ENCODE results near the gene EPG5. TPM values are rescaled to one million over a fixed set of nuclear protein-coding genes. Genes with fewer than 3 reads are reported as not detected.
A peak's percentile ranks its signal among the peaks of the same experiment; 100 is the strongest.

The EPG5 gene
- total and polyA plus RNA-seq, 10 of the 15 experiments (the other 5 are each of a cell fraction or from before 2014, with no cell fraction given), result 1.9 to 27.7 (median 9.0) TPM

GRCh38 chr18:46001892-46002291, 34.8 kb upstream of the EPG5 start:
- Histone ChIP-seq H3K36me3 (ENCODE audit: control insufficient read depth in 2 of 2, insufficient read depth in 2 of 2, low read length in 1 of 2) (no peaks in the 10 kb centered on the region; a peak in 1 of 4 replicates), H3K9ac (ENCODE audit: control insufficient read depth, insufficient read depth, low read length) (no peak overlapping the region), H2AFZ (ENCODE audit: control insufficient read depth, low read depth, low read length) (no peak overlapping the region), H3K27ac (ENCODE audit: control insufficient read depth, insufficient read depth) (no peak overlapping the region), H4K20me1 (ENCODE audit: control insufficient read depth, insufficient read depth) (no peaks in the 10 kb centered on the region), H3K4me3 (no peak overlapping the region), H3K4me2 (ENCODE audit: control insufficient read depth, insufficient read depth) (no peak overlapping the region), H3K4me1 (ENCODE audit: control insufficient read depth, insufficient read depth, low read length) (peaks cover 2% of the 10 kb centered on the region; the same call in 1 of the 2 replicates), H3K79me2 (ENCODE audit: control insufficient read depth, insufficient read depth, low read length) (no peaks in the 10 kb centered on the region), H3K27me3 (replicated peaks in 1 of 2; ENCODE audit: control insufficient read depth in 2 of 2, insufficient read depth in 2 of 2, low read length in 1 of 2) (no peaks in the 10 kb centered on the region), H3K9me3 (replicated peaks; ENCODE audit: control insufficient read depth, insufficient read depth, low read length) (no peaks in the 10 kb centered on the region; the same call in 2 of the 3 replicates)
- ChIA-PET POLR2A (no interaction called here), SMC1A (ENCODE audit: uncharacterized antibody, unreplicated experiment) (interaction anchor here (1.2 kb wide), 1 partner anchor 11 kb away, joined by 3 read pairs; no protein-coding TSS in a partner anchor), CTCF (no interaction called here), RAD21 (ENCODE audit: unreplicated experiment) (no interaction called here)
- whole genome bisulfite sequencing (ENCODE audit: insufficient coverage, insufficient replicate concordance, low lambda C conversion rate, missing lambda C conversion rate), result 61% methylated on average over 2 of the region's 2 CpGs
- ATAC-seq, result no peak
- no peak for TF ChIP-seq NFIC (IDR thresholded peaks at IDR 0.05; ENCODE audit: low read depth, low read length)
- TF ChIP-seq CBX5 (IDR thresholded peaks at IDR 0.05; ENCODE audit: low read depth), result peak; percentile 63; the same call in 1 of the 2 replicates
- no peak for DNase-seq (ENCODE audit: low read depth, low spot score)
- in situ Hi-C loops (cut with MboI) (no loop called here), intact Hi-C loops (cut with micrococcal nuclease; ENCODE audit: unreplicated experiment) (no loop called here)
- no peak for FAIRE-seq
- no TSS peak for BruUV-seq (replicated peaks)

- H3K27ac ChIP-seq (ENCODE audit: control insufficient read depth, insufficient read depth), result no peak overlapping the region
- ChIA-PET SMC1A (ENCODE audit: uncharacterized antibody, unreplicated experiment) (no interaction called here), POLR2A (no interaction called here), CTCF (no interaction called here), RAD21 (ENCODE audit: unreplicated experiment) (no interaction called here)
- peaks cover 2% of the 10 kb centered on the region; the same call in 1 of the 2 replicates for H3K4me1 ChIP-seq (ENCODE audit: control insufficient read depth, insufficient read depth, low read length)
- H3K9me3 ChIP-seq (replicated peaks; ENCODE audit: control insufficient read depth, insufficient read depth, low read length), result no peaks in the 10 kb centered on the region; the same call in 2 of the 3 replicates
- no peaks in the 10 kb centered on the region for H4K20me1 ChIP-seq (ENCODE audit: control insufficient read depth, insufficient read depth)
- BruUV-seq (replicated peaks), result no TSS peak
- WGBS (ENCODE audit: insufficient coverage, insufficient replicate concordance, low lambda C conversion rate, missing lambda C conversion rate), result 44% methylated on average over 1 of the region's 1 CpG
- DNase-seq (ENCODE audit: low read depth, low spot score) (no peak), ATAC-seq (no peak), FAIRE-seq (no peak)
- no peak overlapping the region for H3K4me2 ChIP-seq (ENCODE audit: control insufficient read depth, insufficient read depth)
- no peak overlapping the region for H3K4me3 ChIP-seq
- no peak overlapping the region for H2AFZ ChIP-seq (ENCODE audit: control insufficient read depth, low read depth, low read length)
- in situ Hi-C loops (cut with MboI) (no loop called here), intact Hi-C loops (cut with micrococcal nuclease; ENCODE audit: unreplicated experiment) (no loop called here)
- no peaks in the 10 kb centered on the region for H3K79me2 ChIP-seq (ENCODE audit: control insufficient read depth, insufficient read depth, low read length)
- H3K36me3 ChIP-seq (ENCODE audit: control insufficient read depth in 2 of 2, insufficient read depth in 2 of 2, low read length in 1 of 2), result no peaks in the 10 kb centered on the region; a peak in 1 of 4 replicates
- no peak overlapping the region for H3K9ac ChIP-seq (ENCODE audit: control insufficient read depth, insufficient read depth, low read length)
- no peaks in the 10 kb centered on the region for H3K27me3 ChIP-seq (replicated peaks in 1 of 2; ENCODE audit: control insufficient read depth in 2 of 2, insufficient read depth in 2 of 2, low read length in 1 of 2)
- TF ChIP-seq SMC3 (IDR thresholded peaks at IDR 0.05; ENCODE audit: borderline replicate concordance, low read length) (no peak), BCLAF1 (IDR thresholded peaks at IDR 0.05) (no peak), BHLHE40 (IDR thresholded peaks at IDR 0.05; ENCODE audit: borderline replicate concordance in 1 of 2, low read depth in 2 of 2, low read length in 1 of 2) (no peak), CHD2 (IDR thresholded peaks at IDR 0.05; ENCODE audit: borderline replicate concordance, low read depth, low read length) (no peak), CEBPZ (IDR thresholded peaks at IDR 0.05; ENCODE audit: low read depth, low read length) (no peak)
These were observed 33.9 kb upstream of the EPG5 start for GRCh38 chr18:46001074-46001473.
